WI38 (cell line): ENCODE data around the gene CERS1.

Experiments used
- H3K4me3 ChIP-seq: 2 replicates; pipeline ENCODE4 v1.5.1; 2011; ENCODE audit warnings: low read depth, mild to moderate bottlenecking, control low read depth, low read length
- CTCF ChIP-seq: IDR thresholded peaks from 2 replicates; pipeline ENCODE4 v1.5.1; 2012; ENCODE audit warnings: low read depth, mild to moderate bottlenecking, control low read depth, low read length

The CERS1 gene

GRCh38 chr19:18883526-18884304 is 12.2 kb downstream of the CERS1 start:
- no peak overlapping the region for H3K4me3 ChIP-seq
- TF ChIP-seq CTCF, result no peak

DNA sequence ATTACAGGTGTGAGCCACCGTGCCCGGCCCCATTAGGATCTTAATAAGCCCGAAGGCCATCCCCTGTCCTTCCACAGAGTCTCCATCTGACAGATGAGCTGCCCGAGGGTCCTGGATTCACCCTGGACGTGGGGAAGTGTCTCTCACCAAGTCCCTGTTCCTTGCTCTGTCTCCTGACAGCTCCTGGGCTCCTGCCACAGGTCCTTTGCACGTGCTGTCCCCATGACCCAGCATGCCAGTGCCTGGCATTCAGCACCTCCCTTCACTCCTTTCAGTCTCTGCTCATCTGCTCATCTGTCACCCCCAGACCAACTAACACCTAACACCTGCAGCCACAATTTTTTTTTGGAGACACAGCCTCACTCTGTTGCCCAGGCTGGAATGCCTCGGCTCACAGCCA is 14.5 kb downstream of the CERS1 start:
- no peak overlapping the region for H3K4me3 ChIP-seq
- no peak for TF ChIP-seq CTCF

DNA sequence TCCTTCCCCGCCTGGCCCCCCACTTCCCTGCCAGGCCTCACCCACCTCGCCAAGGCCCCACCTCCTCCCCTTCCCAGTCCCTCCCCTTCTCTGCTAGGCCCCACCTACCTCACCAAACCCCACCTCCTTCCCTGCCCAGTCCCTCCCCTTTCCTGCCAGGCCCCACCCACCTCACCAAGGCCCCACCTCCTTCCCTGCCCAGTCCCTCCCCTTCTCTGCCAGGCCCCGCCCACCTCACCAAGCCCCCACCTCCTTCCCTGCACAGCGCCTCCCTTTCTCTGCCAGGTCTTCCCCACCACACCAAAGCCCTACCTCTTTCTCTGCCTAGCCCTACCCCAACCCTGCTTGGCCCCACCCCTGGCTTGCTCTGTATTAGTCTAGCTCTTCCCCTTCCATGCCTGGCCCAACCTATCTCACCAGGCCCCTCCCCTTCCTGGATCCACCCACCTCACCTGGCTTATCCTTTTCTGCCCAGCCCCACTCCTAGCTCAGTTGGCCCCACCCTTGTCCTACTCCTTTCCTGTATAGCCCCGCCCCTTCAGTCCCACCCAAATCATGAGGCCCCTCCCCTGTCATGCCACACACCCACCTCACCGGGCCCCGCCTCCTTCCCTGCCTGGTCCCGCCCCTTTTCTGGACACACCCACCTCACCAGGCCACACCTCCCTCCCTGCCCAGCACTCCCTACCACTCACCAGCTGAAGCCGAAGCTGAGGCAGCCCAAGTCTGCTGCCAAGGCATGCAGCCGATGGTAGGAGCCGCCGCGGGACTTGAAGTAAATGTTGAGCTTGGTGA is 16.2 kb downstream of the CERS1 start:
- no peak overlapping the region for H3K4me3 ChIP-seq
- TF ChIP-seq CTCF, result no peak

- no peak overlapping the region for H3K4me3 ChIP-seq
- no peak for TF ChIP-seq CTCF
Observed at GRCh38 chr19:18878858-18879578, 16.9 kb downstream of the CERS1 start.

- no peak for TF ChIP-seq CTCF
- H3K4me3 ChIP-seq, result no peak overlapping the region
Observed at GRCh38 chr19:18878058-18878797, 17.7 kb downstream of the CERS1 start.

- no peak overlapping the region for H3K4me3 ChIP-seq
- no peak for TF ChIP-seq CTCF
Observed at GRCh38 chr19:18876865-18877264, 19.1 kb downstream of the CERS1 start.
